GM12878 (cell line): ENCODE measurements around the gene NMNAT1. TPM values are rescaled to one million over a fixed set of nuclear protein-coding genes. Genes with fewer than 3 reads are reported as not detected.

Experiments
- ATAC-seq: fragments of 200-7000 bp; cut with Tn5 transposase; 3 replicates; pipeline ENCODE4 v1.9.1; 2020; ENCODE audit warnings: mild to moderate bottlenecking, moderate library complexity
- BruUV-seq: library from RNA; stranded (reverse); fragments of 400-500 nt; replicated peaks from 2 replicates; lab custom pipeline; 2021; lab: Mats Ljungman, UMichigan
- CTCF ChIA-PET: fragments of 300-600 bp; sonication (Branson Sonifier 250); formaldehyde crosslinking; extraction: SDS; loops from one replicate; lab custom pipeline; 2021; ENCODE audit warnings: inconsistent platforms; lab: Yijun Ruan, JAX
- POLR2A ChIA-PET: fragments of 350-600 bp; formaldehyde crosslinking; extraction: SDS; loops from one replicate; lab custom pipeline; 2021; ENCODE audit warnings: inconsistent platforms; lab: Charles Lee
- RAD21 ChIA-PET: fragments of 300-600 bp; sonication (Branson Sonifier 250); formaldehyde crosslinking; loops from one replicate; lab custom pipeline; 2023; ENCODE audit warnings: antibody characterized with exemption; ENCODE audit not compliant: unreplicated experiment; lab: Charles Lee
- SMC1A ChIA-PET: fragments of 300-600 bp; sonication (Branson Sonifier 250); formaldehyde crosslinking; loops from one replicate; lab custom pipeline; 2023; ENCODE audit not compliant: unreplicated experiment, uncharacterized antibody; lab: Charles Lee
- DNase-seq: peaks from one replicate; pipeline ENCODE4 v3.0.0-alpha.2; 2011; ENCODE audit warnings: low read depth, low spot score
- FAIRE-seq: peaks from 3 replicates; lab custom pipeline; 2011; peaks lifted over from hg19 to GRCh38; lab: Jason Lieb, UNC
- H2AFZ ChIP-seq: 2 replicates; pipeline ENCODE4 v1.6.0; 2011; ENCODE audit warnings: low read depth, low read length, control low read depth; ENCODE audit not compliant: control insufficient read depth
- H3K27ac ChIP-seq: 2 replicates; pipeline ENCODE4 v1.5.1; 2011; ENCODE audit warnings: control low read depth; ENCODE audit not compliant: control insufficient read depth, insufficient read depth
- H3K27me3 ChIP-seq, 2 experiments: replicated peaks in 1 of 2; 2 replicates each; pipeline versions ENCODE4 v1.6.0 to v1.6.1; 2011; ENCODE audit warnings: low read length in 1 of 2; ENCODE audit not compliant: control insufficient read depth in 2 of 2, insufficient read depth in 2 of 2
- H3K36me3 ChIP-seq, 2 experiments: 2 replicates each; pipeline ENCODE4 v1.5.1; 2011; ENCODE audit warnings: low read length in 1 of 2; ENCODE audit not compliant: control insufficient read depth in 2 of 2, insufficient read depth in 2 of 2
- H3K4me1 ChIP-seq: 2 replicates; pipeline ENCODE4 v1.6.1; 2011; ENCODE audit warnings: mild to moderate bottlenecking, low read length, moderate library complexity, mixed read lengths; ENCODE audit not compliant: control insufficient read depth, insufficient read depth
- H3K4me2 ChIP-seq: 2 replicates; pipeline ENCODE4 v1.6.0; 2011; ENCODE audit warnings: control low read depth; ENCODE audit not compliant: control insufficient read depth, insufficient read depth
- H3K4me3 ChIP-seq: fragments of 200-600 bp; sonication (generic); 2 replicates; pipeline ENCODE4 v1.5.1; 2016
- H3K79me2 ChIP-seq: 2 replicates; pipeline ENCODE4 v1.6.0; 2011; ENCODE audit warnings: low read length; ENCODE audit not compliant: control insufficient read depth, insufficient read depth
- H3K9ac ChIP-seq: 2 replicates; pipeline ENCODE4 v1.8.0; 2011; ENCODE audit warnings: low read length, control low read depth, mixed read lengths; ENCODE audit not compliant: control insufficient read depth, insufficient read depth
- H3K9me3 ChIP-seq: replicated peaks from 3 replicates; pipeline ENCODE4 v1.5.1; 2011; ENCODE audit warnings: mild to moderate bottlenecking, low read length; ENCODE audit not compliant: control insufficient read depth, insufficient read depth
- H4K20me1 ChIP-seq: 2 replicates; pipeline ENCODE4 v1.6.0; 2011; ENCODE audit not compliant: control insufficient read depth, insufficient read depth
- IKZF2 ChIP-seq, 2 experiments: fragments of 450-650 bp; IDR thresholded peaks; 2 replicates each; pipeline ENCODE4 v1.6.1; 2017; ENCODE audit warnings: mild to moderate bottlenecking in 2 of 2, moderate library complexity in 2 of 2
- RUNX3 ChIP-seq: IDR thresholded peaks from 2 replicates; pipeline ENCODE4 v1.6.1; 2012; ENCODE audit warnings: low read length, inconsistent platforms
- WGBS: methylation state at CpG from one replicate; pipeline ENCODE4 v1.1.6; 2016; ENCODE audit warnings: low lambda C conversion rate; ENCODE audit not compliant: insufficient replicate concordance, insufficient coverage; ENCODE audit errors: missing lambda C conversion rate; 5-methylcytosine and 5-hydroxymethylcytosine counted together
- in situ Hi-C: fragments of 300-500 bp; cut with MboI; formaldehyde crosslinking; loops from 9 replicates; pipeline ENCODE4 v1.14.3; 2018; ENCODE audit warnings: mixed read lengths
- intact Hi-C: fragments of 100-400 bp; cut with micrococcal nuclease; formaldehyde crosslinking; loops from one replicate; pipeline ENCODE4 v1.14.2; 2022; ENCODE audit not compliant: unreplicated experiment
- polyA plus RNA-seq, 11 experiments: library from polyadenylated mRNA; depleted of rRNA in 4 of 11; unstranded in 6 of 11; stranded (reverse) in 5 of 11; fragments of >200 nt; fragmentation: Nextera tagmentation in 4 of 11; fragmentation: Illumina TruSeq in 1 of 11; extraction: Ambion mirVana in 4 of 11; extraction: Trizol in 1 of 11; gene quantifications; 1 replicate in 1 of 11; 2 replicates in 10 of 11; pipeline versions ENCODE4 v1.2.1 to v1.2.3, GENCODE V29; 2011 to 2016; ENCODE audit warnings: inconsistent platforms in 2 of 11, missing spikeins in 2 of 11, low read depth in 1 of 11
- total RNA-seq, 4 experiments: library from RNA; depleted of rRNA in 3 of 4; stranded (reverse); fragments of >200 nt in 3 of 4; fragmentation: Illumina TruSeq in 1 of 4; extraction: Trizol in 1 of 4; gene quantifications; 2 replicates each; pipeline versions ENCODE4 v1.2.1 to v1.2.3, GENCODE V29; 2013 to 2021
- TF ChIP-seq, protein P1 (sequence below): IDR thresholded peaks from 2 replicates; pipeline ENCODE4 v1.6.1; 2012; ENCODE audit warnings: low read depth, low read length, improper control_type of control experiment

Gene NMNAT1
- total and polyA plus RNA-seq, 10 of the 15 experiments (the other 5 are each of a cell fraction or from before 2014, with no cell fraction given), result 7.2 to 16.7 (median 11.7) TPM

DNA sequence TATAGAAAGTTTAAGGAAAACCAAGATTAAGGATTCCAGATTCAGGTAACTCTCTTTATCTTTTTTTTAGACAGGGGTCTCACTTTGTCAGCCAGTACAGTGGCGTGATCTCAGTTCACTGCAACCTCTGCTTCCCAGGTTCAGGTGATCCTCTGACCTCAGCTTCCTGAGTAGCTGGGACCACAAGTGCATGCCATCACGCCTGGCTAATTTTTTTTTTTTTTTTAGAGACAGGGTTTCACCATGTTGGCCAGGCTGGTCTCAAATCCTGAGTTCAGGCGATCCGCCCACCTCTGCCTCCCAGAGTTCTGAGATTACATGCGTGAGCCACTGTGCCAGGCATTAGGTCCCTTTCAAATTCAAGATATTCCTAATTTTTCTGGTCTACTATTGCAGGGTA, 16.0 kb upstream of the NMNAT1 start:
- CTCF ChIA-PET, result interaction anchor here (0.6 kb wide), 1 partner anchor 11 kb away, joined by 3 read pairs; no protein-coding TSS in a partner anchor
- FAIRE-seq, result no peak

More for the DNA sequence above, 16.0 kb upstream of the NMNAT1 start:
- Histone ChIP-seq H3K27ac (no peak overlapping the region), H3K4me3 (no peak overlapping the region)
- no TSS peak for BruUV-seq
- TF ChIP-seq RUNX3 (peak; percentile 61), IKZF2 (IDR thresholded peaks at IDR 0.05) (0 out of 4 replicates have a peak, but pooled peaks of 1 of the 2 experiments have one; percentile 8)
- TF ChIP-seq, protein P1, sequence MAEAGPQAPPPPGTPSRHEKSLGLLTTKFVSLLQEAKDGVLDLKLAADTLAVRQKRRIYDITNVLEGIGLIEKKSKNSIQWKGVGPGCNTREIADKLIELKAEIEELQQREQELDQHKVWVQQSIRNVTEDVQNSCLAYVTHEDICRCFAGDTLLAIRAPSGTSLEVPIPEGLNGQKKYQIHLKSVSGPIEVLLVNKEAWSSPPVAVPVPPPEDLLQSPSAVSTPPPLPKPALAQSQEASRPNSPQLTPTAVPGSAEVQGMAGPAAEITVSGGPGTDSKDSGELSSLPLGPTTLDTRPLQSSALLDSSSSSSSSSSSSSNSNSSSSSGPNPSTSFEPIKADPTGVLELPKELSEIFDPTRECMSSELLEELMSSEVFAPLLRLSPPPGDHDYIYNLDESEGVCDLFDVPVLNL, result no peak
- TF ChIP-seq, all 136 proteins: peak for 2
- H3K9ac ChIP-seq, result no peak overlapping the region
- RAD21 ChIA-PET, result no interaction called here
- DNase-seq (no peak), ATAC-seq (no peak; the same call in 2 of the 3 replicates)
- H3K36me3 ChIP-seq, result peaks cover 0 to 8% of the 10 kb centered on the region in 2 experiments; a peak in 2 of 4 replicates
- H3K79me2 ChIP-seq, result no peaks in the 10 kb centered on the region
- POLR2A ChIA-PET, result interaction anchor here (0.6 kb wide), 1 partner anchor 292 kb away, joined by 3 read pairs; no protein-coding TSS in a partner anchor
- intact Hi-C loops, result no loop called here
- H3K4me1 ChIP-seq, result peaks cover 9% of the 10 kb centered on the region
- in situ Hi-C loops, result no loop called here
- H3K4me2 ChIP-seq, result no peak overlapping the region; the same call in 1 of the 2 replicates
- H3K27me3 ChIP-seq, result no peaks in the 10 kb centered on the region
- H3K9me3 ChIP-seq, result no peaks in the 10 kb centered on the region
- H2AFZ ChIP-seq, result 0 out of 2 replicates have a peak overlapping the region, but pooled peaks have one; percentile 1
- SMC1A ChIA-PET, result interaction anchor here (1.5 kb wide), 1 partner anchor 33 kb away, joined by 3 read pairs; no protein-coding TSS in a partner anchor
- H4K20me1 ChIP-seq, result no peaks in the 10 kb centered on the region
- 65% methylated on average over 5 of the region's 5 CpGs for WGBS
